Liver (tissue), 3 donors: ENCODE data around the gene ERCC4.

ENCODE experiments used
- CTCF ChIP-seq: fragments of 150-350 bp; IDR thresholded peaks from 2 replicates; pipeline ENCODE4 v1.5.1; 2017; ENCODE audit warnings: improper control_type of control experiment, low read depth, low read length; ENCODE audit not compliant: missing input control
- GABPA ChIP-seq, 2 donors: IDR thresholded peaks in 1 of 2; conservative IDR thresholded peaks in 1 of 2; 2 replicates each; pipeline ENCODE4 v1.6.1; 2016; ENCODE audit warnings: antibody characterized with exemption in 2 of 2, mild to moderate bottlenecking in 1 of 2, moderate library complexity in 1 of 2
- JUND ChIP-seq, 2 donors: IDR thresholded peaks; 2 replicates each; pipeline ENCODE4 v1.6.1; 2016; ENCODE audit warnings: antibody characterized with exemption in 2 of 2
- RAD21 ChIP-seq, 2 donors: IDR thresholded peaks; 2 replicates each; pipeline ENCODE4 v1.6.1; 2016; ENCODE audit warnings: antibody characterized with exemption in 2 of 2, mild to moderate bottlenecking in 2 of 2
- RXRA ChIP-seq, 2 donors: IDR thresholded peaks; 2 replicates each; pipeline ENCODE4 v1.6.1; 2017 to 2018; ENCODE audit warnings: antibody characterized with exemption in 2 of 2, mild to moderate bottlenecking in 1 of 2
- SP1 ChIP-seq: IDR thresholded peaks from 2 replicates; pipeline ENCODE4 v1.6.1; 2018; ENCODE audit warnings: antibody characterized with exemption, mild to moderate bottlenecking
- donor health status: healthy.
- donor health status: healthy.

- no peak for TF ChIP-seq CTCF
- TF ChIP-seq SP1: no peak
- TF ChIP-seq GABPA (IDR thresholded peaks at IDR 0.05 in 1 of 2, conservative IDR thresholded peaks at IDR 0.05 in 1 of 2): no peak
- TF ChIP-seq RXRA (IDR thresholded peaks at IDR 0.05): no peak
- TF ChIP-seq JUND (IDR thresholded peaks at IDR 0.05): no peak
- no peak for TF ChIP-seq RAD21 (IDR thresholded peaks at IDR 0.05)
Measured at GRCh38 chr16:13937411-13937810, 17.5 kb downstream of the ERCC4 start.
